Epidermal melanocyte (primary cell): ENCODE measurements around the gene FCF1.

Experiments
- DNase-seq: peaks from one replicate; pipeline ENCODE4 v3.0.0; 2011; ENCODE audit warnings: low spot score; ENCODE audit not compliant: insufficient read length

The FCF1 gene

DNA sequence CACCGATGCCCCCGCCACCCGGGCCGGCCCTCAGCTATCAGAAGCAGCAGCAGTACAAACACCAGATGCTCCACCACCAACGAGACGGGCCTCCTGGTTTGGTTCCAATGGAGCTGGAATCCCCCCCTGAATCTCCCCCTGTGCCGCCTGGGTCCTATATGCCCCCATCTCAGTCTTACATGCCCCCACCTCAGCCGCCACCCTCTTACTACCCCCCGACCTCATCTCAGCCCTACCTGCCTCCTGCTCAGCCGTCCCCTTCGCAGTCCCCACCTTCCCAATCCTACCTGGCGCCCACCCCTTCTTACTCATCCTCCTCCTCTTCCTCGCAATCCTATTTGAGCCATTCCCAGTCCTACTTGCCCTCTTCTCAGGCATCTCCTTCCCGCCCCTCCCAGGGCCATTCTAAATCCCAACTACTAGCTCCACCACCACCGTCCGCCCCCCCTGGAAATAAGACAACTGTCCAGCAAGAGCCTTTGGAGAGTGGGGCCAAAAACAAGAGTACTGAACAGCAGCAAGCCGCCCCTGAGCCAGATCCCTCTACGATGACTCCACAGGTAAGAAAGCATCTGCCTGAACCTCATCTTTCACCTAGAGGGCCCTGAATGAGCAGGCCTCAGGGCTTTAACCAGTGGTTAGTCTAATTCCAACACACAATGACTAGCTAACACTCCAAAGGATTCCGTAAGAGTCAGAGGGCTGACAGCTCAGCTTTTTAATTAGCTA, 51.0 kb downstream of the FCF1 start:
- no peak for DNase-seq

DNA sequence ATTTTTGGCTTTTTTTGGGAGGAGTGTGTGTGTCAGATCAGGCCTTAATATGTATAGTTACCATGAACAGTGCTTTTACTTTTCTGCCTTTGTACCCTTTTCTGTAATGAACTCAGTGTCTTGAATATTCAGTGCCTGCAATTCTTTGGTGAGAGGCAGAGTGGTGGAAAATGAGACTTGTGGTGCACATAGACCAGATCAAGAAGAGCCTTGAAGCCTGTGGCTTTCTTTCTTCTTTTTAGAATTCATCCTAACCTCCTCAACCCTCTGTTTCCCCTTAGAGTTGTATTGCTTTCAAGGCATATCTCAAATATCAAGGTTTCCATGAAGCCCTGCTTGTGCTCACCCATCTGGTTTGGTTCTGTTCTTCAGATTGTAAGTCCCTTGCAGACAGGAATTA, 52.8 kb downstream of the FCF1 start:
- DNase-seq = no peak

DNA sequence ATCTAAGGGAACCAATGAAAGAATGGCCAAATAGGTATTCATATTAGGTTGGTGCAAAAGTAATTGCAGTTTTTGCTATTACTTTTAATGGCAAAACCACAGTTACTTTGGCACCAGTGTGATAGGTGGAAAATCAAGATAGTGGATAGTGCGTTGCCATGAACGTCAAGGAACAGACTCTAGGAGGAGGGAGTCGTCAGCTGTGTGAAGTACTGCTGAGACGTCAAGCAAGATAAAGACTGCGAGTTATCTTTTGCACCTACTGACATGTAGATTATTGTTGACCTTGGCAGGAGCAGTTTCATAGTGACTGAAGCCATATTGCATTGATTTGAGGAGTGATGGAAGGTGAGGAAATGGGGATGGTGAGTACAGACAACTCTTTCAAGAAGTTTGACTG, 58.5 kb downstream of the FCF1 start:
- DNase-seq = no peak

DNA sequence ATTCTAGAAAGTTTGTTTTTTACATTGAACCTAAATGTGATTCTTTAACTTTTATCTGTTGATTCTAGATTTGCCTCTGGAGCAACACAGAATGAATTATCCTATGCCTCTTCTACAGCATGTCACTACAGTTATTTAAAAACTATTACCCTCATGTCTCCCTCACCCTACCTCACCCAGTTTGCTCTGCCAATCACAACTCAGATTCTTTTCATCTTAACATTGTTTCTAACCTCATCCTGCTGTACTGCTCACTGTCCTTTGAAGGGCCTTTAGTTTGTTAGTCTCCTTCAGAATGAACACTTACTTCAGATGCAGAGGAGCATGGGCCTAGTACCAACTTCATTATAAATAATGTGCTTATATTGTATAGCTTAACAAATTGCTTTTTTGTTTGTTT, 71.7 kb downstream of the FCF1 start:
- no peak for DNase-seq

DNA sequence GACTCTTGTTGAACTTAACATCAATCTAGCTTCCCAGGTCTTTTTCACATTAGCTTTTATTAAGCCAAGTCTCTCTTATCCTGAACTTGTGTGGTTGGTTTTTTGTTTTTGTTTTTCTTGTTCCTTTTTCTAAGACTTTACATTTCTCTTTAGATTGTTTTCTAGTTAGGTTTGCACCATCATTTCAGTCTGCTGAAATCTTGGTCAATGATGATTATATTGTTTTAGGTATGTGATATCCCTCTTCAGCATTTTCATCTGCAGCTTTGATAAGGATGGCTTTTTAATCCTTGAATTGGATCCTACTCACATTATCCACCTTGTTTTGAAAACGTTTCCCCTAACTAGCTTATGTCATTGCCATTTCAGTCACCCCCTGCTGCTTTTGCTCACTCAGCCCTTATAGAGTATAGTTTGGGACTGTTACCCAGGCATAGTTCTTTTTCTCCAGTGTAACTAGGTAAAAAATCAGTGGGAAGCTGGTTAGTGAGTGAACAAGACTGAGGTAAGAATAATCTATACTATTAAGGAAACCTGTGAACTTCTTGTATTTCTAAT, 72.2 kb downstream of the FCF1 start:
- no peak for DNase-seq

DNA sequence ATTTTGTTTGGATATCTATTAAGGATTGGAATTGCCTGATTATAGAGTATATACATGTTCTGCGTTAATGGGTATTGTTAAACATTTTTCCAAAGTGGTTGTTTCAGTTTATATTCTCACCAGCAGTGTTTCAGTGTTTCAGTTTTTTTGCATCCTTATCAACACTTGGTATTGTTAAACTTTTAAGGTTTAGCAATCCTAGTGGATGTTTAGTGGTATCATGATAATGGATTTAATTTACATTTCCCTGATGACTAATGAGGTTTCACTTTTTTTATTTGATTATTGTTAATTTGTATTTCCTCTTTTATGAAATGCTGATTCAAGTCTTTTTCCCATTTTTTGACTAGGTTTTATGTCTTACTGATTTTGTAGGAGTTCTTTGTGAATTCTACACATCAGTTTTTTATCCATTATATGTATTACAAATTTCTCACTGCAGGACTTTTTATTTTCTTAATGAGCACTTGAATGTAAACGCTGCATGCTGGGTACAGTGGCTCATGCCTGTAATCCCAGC, 73.9 kb downstream of the FCF1 start:
- no peak for DNase-seq
